LNCAP (cell line): Measurements from ENCODE around the gene FOLR3.

ENCODE experiments used
- TF ChIP-seq, protein P1 (sequence below): fragments of 450-650 bp; IDR thresholded peaks from 2 replicates; pipeline ENCODE4 v1.5.1; 2017; ENCODE audit warnings: mild to moderate bottlenecking

Gene FOLR3

DNA sequence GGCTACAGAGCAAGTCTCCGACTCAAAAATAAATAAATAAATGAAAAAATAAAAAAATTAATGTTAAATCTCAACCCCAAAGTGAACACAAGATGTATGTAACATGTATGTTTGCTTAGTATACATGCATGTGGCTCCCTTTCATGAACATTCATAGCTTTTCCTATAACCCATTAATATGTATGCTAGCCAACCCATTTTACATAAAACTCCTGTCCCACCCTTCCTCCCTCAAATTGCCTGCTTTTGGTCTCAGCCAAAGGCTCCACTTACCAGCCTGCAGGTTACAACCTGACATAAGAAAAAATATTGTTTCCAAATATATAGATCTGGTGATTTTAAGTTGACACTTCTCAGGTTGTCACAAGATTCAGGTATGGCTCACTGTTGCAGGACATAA, 52.7 kb downstream of the FOLR3 start:
- TF ChIP-seq, protein P1, sequence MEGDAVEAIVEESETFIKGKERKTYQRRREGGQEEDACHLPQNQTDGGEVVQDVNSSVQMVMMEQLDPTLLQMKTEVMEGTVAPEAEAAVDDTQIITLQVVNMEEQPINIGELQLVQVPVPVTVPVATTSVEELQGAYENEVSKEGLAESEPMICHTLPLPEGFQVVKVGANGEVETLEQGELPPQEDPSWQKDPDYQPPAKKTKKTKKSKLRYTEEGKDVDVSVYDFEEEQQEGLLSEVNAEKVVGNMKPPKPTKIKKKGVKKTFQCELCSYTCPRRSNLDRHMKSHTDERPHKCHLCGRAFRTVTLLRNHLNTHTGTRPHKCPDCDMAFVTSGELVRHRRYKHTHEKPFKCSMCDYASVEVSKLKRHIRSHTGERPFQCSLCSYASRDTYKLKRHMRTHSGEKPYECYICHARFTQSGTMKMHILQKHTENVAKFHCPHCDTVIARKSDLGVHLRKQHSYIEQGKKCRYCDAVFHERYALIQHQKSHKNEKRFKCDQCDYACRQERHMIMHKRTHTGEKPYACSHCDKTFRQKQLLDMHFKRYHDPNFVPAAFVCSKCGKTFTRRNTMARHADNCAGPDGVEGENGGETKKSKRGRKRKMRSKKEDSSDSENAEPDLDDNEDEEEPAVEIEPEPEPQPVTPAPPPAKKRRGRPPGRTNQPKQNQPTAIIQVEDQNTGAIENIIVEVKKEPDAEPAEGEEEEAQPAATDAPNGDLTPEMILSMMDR, result no peak
